Renal pelvis (tissue), 4 donors: ENCODE results near the gene BRINP1. TPM values are rescaled to one million over a fixed set of nuclear protein-coding genes. Genes with fewer than 3 reads are reported as not detected.

Source experiments
- DNase-seq: peaks from one replicate; pipeline ENCODE4 v3.0.0-alpha.2; 2013
- polyA plus RNA-seq, 3 donors: library from polyadenylated mRNA; unstranded; fragments of 120-200 nt; gene quantifications; one replicate each; pipeline ENCODE4 v1.2.1, GENCODE V29; 2013; ENCODE audit not compliant: insufficient read length in 3 of 3

Gene BRINP1
- polyA plus RNA-seq, 3 donors = 2.9 to 6.5 (median 5.3) TPM

- no peak for DNase-seq
Measured at GRCh38 chr9:119148855-119149254, 220.4 kb downstream of the BRINP1 start.

GRCh38 chr9:119137479-119137878 is 231.8 kb downstream of the BRINP1 start:
- DNase-seq = no peak

- no peak for DNase-seq
Measured at GRCh38 chr9:119126040-119126439, 243.2 kb downstream of the BRINP1 start.

GRCh38 chr9:119121899-119122298 is 247.3 kb downstream of the BRINP1 start:
- DNase-seq = no peak

- no peak for DNase-seq
Measured at GRCh38 chr9:119117409-119117808, 251.8 kb downstream of the BRINP1 start.
